Left kidney (tissue), 8 donors: ENCODE measurements around the gene WDR76. TPM values are rescaled to one million over a fixed set of nuclear protein-coding genes. Genes with fewer than 3 reads are reported as not detected.
"Not testable (repeated sequence)": the region's sequence is repeated elsewhere in the genome, so short reads cannot be mapped to it uniquely, and the experiment has no call there.

Experiments used
- DNase-seq: peaks from one replicate; pipeline ENCODE4 v3.0.0-alpha.2; 2013
- long read RNA-seq, 8 donors: transcript quantifications; one replicate each; lab custom pipeline, GENCODE V29; 2026
- polyA plus RNA-seq: library from polyadenylated mRNA; unstranded; fragments of 120-200 nt; gene quantifications from one replicate; pipeline ENCODE4 v1.2.1, GENCODE V29; 2013; ENCODE audit not compliant: insufficient read length

The WDR76 gene
- 20.4 TPM for polyA plus RNA-seq
- long read RNA-seq, donor 1, partial matches to known transcripts, result 0 of 3 reads
- long read RNA-seq, donor 1, other reads (novel, unspliced or antisense), result 0 of 3 reads
- long read RNA-seq, donor 2, partial matches to known transcripts, result 10 of 12 reads
- long read RNA-seq, donor 2, other reads (novel, unspliced or antisense), result 0 of 12 reads
- long read RNA-seq, donor 3, partial matches to known transcripts, result 0 of 1 reads
- long read RNA-seq, donor 3, other reads (novel, unspliced or antisense), result 0 of 1 reads
- long read RNA-seq, donor 4, result 0 reads
- long read RNA-seq, donor 5, result 0 reads
- long read RNA-seq, donor 6, partial matches to known transcripts, result 0 of 1 reads
- long read RNA-seq, donor 6, other reads (novel, unspliced or antisense), result 0 of 1 reads
- long read RNA-seq, donor 7, partial matches to known transcripts, result 0 of 1 reads
- long read RNA-seq, donor 7, other reads (novel, unspliced or antisense), result 0 of 1 reads
- long read RNA-seq, donor 8, result 0 reads

GRCh38 chr15:43826508-43827341 lies at the start of gene WDR76:
Gene WDR76 (plus strand): TSS chr15:43827002. CDS start chr15:43827033, 31 bp downstream.
- DNase-seq, result peak; percentile 82

DNA sequence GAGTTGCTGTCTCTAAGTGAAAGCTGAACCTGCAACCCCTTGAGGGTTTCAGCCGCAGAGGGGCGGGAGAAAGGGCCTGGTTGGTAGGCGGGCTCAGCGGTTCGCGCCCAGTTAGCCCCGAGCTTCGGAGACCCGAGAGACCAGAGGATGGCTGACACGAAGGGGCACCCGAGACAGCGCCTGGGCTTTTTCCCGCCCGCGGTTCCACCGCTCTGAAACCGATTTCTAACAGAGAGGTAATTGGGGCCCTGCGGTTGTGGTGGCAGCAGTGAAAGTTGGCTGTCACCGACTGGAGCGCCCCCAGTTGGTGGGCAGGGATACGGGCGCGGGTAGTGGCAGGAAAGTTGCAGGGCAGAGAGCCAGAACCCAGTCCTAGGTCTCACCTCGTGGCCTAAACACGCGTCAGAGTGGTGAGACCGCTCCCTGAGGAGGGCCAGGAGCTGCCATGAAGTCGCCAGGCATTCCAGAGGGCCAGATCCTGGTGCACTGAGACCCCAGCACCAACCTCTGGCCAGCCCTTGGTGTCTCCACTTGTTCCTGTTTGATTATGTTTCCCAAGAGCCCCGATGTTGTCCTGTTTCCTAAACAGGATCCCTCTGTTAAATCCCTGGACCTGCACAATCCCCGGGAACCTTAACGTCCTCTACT lies 49.4 kb upstream of the WDR76 start:
- no peak for DNase-seq

DNA sequence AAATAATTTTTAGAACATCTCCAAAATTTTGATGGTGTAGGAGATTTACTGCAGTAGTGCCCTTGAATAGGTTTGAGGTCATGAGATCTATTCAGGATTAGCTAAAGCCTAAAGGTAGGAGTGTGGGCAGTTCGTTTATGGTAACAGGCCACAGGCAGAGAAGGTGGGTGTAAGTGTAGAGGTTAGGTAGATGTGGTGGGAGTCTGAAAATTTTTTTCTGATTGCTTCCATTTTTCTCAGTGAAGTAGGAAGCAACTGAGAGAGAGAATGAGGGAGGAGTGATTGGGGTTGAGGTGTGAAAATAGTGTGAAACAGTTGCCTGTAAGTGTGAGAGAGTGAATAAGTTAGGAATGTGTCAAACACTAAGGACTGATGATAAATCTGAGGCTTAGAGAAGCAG lies 47.8 kb upstream of the WDR76 start:
- DNase-seq, result no peak

- DNase-seq, result no peak
These were observed 37.4 kb upstream of the WDR76 start for GRCh38 chr15:43789409-43789808.

- peak; percentile 99 for DNase-seq
These were observed 34.6 kb upstream of the WDR76 start, which contains the start of gene SERF2 for GRCh38 chr15:43791993-43792760. Gene SERF2 (plus strand): TSS chr15:43792320. CDS start chr15:43792377, 57 bp downstream.

DNA sequence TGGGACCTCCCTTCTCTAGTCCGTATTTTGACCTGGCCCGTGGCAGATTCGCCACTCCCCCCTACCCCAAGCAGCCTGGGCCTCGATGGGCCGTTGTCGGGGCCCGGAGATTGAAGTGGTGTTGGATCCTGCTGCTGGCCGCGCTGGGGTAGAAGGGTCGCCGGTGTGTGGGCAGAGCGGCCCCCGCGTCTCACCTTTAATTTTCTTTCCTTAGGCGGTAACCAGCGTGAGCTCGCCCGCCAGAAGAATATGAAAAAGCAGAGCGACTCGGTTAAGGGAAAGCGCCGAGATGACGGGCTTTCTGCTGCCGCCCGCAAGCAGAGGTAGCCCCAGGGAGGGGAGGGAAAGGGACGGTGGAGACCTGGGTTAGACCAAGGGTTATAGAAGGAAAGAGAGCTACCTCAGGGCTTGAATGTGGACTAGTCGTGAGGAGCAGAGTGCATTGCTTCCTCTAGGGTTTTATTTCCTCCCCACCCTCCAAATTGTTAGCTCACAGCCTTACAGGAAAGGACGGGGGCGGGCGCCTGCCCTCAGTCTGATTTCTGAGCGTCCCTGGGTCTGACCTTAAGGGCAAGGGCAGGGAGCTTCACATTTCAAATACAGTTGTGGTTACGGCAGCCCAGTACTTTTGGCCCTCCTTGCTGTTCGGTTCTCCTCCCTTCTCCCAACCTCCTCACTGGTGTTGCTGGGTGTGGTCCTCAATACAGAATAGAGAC lies 33.9 kb upstream of the WDR76 start:
- DNase-seq, result no peak

DNA sequence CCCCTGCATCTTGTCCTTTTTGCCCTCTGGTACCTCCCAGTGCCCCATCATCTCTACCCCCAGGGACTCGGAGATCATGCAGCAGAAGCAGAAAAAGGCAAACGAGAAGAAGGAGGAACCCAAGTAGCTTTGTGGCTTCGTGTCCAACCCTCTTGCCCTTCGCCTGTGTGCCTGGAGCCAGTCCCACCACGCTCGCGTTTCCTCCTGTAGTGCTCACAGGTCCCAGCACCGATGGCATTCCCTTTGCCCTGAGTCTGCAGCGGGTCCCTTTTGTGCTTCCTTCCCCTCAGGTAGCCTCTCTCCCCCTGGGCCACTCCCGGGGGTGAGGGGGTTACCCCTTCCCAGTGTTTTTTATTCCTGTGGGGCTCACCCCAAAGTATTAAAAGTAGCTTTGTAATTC lies 33.2 kb upstream of the WDR76 start:
- no peak for DNase-seq

DNA sequence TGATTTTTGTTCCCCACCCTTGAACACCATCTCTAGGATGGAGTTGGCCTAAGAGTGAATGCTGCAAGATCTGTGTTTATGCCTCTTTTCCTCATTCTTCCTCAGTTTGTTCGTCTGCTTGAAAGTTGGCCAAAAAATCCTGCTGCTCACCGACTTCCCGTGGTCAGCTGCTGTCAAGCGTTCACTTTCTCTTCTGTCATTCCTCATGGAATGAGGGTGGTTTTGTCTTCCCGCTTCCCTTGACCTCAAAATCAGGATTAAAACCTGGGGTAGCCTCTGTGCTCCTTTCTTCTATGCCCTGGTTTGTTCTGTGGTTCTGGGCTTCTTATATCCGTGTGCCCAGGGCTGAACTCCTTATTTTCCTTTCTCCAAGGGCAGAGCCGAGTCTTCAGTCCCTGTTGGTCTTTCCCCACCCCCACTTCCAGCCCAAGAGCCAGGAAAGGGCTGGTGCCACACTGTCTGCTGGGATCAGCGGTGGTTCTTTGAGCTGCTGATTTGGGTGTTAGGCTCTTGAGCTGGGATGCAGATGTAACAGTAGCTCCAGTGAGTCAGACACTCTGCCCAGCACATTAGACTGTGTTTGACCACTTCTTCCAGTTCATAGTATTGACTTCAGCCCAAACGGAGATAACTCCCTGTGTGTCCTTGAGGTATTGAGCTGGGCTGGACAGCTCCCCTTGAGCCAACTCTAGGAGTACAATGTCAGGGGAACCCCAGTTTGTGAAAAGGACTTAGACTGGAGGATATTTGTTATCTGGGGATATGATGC lies 32.3 kb upstream of the WDR76 start:
- no peak for DNase-seq

GRCh38 chr15:43795197-43795596 lies 31.6 kb upstream of the WDR76 start:
- DNase-seq, result no peak

DNA sequence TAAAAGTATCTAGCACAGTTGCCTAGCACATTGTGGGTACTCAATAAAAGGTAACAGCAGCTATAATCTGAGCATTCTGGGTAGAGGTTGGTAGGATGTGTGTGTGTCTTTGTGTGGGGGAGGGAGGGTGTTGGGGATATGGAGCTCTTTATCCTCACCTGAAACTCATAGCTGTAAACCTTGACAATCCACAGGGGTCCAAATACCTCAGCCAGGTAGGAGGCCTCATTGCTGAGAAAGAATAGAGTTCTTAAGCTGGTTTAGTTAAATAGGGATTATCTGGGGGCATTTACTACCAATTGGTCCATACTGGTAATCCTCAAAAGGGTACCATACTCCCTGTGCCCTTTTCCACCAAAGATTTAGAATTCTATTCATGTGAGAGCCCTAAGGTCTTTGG lies 30.8 kb upstream of the WDR76 start:
- no peak for DNase-seq

GRCh38 chr15:43796566-43796965 lies 30.2 kb upstream of the WDR76 start:
- DNase-seq, result no peak

DNA sequence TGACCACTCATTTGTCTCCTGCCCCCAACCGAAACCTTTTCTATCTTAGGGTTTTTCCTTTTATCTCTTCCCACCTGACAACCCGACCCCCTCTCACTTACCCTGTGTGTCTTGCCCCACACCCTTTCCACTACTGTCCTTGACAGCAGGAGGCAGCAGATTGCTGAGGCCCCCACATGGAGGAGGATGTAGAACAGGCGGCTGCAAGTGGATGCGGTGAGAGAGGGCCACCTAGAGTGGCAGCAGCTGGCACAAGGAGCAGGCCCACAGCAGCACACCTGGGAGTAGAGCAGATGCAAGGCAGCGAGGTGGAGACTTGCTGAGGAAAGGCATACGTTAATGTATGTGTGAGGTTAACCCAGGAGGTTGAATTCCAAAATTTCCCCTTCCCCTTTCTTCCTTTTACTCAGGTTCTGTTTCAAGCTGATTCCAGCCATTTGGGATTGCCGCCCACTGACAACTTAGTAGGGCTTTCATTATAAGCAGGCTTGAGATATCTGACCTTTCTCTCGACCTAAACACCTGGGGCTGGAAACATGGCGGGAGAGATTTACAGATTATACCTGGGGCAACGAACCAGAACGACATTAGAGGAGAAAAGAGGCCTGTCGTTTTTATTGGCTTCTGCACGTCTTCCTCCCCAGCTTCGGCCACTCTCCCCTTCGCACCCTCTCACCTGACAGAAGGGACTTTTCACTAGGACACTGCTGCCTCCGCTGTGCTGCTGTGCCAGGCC lies 27.4 kb upstream of the WDR76 start:
- DNase-seq, result no peak

GRCh38 chr15:43799945-43800285 lies 26.9 kb upstream of the WDR76 start, which contains the start of gene SERINC4:
Gene SERINC4 (minus strand): TSS chr15:43800220. CDS start chr15:43799986, 234 bp downstream.
- DNase-seq, result no peak

DNA sequence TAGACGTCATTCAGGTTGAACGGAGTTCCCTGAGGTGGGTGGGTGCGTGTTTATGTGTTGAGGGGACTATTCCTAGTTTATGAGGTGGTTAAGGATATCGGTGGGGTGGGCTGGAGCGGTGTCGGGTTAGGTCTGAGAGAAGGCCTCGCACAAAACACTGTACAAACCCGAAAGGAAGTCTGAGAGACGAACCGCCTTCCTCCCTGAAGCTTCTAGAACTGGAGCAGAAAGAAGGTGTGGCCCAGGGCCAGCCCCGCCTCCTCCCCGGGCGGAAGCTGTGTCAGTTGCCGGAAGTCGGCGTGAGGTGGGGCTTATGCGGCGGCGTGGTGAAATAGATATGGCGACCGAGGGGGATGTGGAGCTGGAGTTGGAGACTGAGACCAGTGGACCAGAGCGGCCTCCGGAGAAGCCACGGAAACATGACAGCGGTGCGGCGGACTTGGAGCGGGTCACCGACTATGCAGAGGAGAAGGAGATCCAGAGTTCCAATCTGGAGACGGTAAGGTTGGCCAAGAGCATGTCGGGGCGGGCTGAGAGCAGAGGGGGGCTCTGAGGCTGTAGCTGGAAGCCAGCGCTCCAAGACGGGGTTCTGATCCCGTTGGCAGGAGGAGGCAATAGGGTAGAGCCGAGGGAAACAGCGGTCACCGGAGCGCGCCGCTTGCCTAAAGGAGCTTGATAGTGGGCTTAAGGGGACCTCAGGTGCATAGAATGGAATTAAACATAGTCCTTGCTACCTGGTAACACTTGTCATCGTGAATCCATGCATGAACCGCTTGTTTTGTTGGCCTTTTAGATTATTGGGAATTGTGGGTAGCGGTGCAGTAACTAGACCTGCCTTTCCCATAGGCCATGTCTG lies 26.3 kb upstream of the WDR76 start, which contains the start of gene HYPK:
TSS of gene HYPK (plus strand) at position 314 of the 856 bp plus-strand sequence. CDS start at position 338, 24 bp downstream.
- peak; percentile 90 for DNase-seq

DNA sequence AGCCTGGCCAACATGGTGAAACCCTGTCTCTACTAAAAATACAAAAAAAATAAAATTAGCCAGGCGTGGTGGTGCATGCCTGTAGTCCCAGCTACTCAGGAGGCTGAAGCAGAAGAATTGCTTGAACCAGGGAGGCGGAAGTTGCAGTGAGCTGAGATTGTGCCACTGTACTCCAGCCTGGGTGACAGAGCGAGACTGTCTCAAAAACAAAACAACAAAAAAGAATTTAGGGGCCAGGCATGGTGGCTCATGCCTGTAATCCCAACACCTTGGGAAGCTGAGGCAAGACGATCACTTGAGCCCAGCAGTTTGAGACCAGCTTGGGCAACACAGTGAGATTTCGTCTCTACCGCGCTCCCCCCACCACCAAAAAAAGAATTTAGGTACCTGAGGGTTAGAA lies 24.1 kb upstream of the WDR76 start:
- DNase-seq, result not testable (repeated sequence)

GRCh38 chr15:43808435-43808950 lies 18.3 kb upstream of the WDR76 start:
- DNase-seq, result no peak

DNA sequence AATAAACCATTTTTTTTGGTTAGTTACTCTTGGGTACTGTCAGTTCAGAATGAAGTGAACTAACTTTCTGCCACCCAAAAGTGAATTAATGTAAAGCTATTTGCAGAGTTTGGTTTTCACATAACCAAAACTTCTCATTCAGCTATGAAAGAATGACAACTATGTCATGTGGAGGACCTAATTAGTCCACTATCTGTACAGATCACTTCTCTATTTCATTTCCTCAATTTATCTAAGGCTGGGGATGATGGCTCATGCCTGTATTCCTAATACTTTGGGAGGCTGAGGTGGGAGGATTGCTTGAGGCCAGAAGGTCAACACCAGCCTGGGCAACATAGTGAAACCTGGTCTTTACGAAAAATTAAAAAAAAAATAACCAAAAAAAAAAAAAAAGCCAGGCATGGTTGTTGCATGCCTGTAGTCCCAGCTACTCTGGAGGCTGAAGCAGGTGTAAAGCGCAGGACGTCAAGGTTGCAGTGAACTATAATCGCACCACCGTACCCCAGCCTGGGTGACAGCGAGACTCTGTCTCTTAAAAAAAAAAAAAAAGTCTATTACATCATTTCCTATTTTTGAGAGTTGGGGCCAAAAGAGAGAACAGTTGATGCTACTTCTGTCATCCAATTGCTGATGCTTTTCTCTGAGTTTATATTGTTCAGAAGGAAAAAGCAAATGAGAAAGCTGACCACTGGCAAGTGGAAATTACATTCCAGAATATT lies 17.7 kb upstream of the WDR76 start:
- DNase-seq, result no peak
